HG02885 (cell line): ENCODE measurements around the gene FER1L5.

Experiments used
- ATAC-seq: cut with Tn5 transposase; IDR thresholded peaks from one replicate; pipeline ENCODE4 v1.9.1; 2021; ENCODE audit warnings: mild to moderate bottlenecking; ENCODE audit not compliant: unreplicated experiment, poor library complexity

FER1L5 gene

GRCh38 chr2:96669539-96670215 lies 27.1 kb downstream of the FER1L5 start:
- ATAC-seq = no peak

GRCh38 chr2:96679848-96680247 lies 37.3 kb downstream of the FER1L5 start:
- ATAC-seq = no peak

- no peak for ATAC-seq
These were observed 38.1 kb downstream of the FER1L5 start for GRCh38 chr2:96680561-96681141.

- ATAC-seq = no peak
These were observed 39.0 kb downstream of the FER1L5 start for GRCh38 chr2:96681540-96681939.

- no peak for ATAC-seq
These were observed 40.7 kb downstream of the FER1L5 start for GRCh38 chr2:96683307-96683706.

DNA sequence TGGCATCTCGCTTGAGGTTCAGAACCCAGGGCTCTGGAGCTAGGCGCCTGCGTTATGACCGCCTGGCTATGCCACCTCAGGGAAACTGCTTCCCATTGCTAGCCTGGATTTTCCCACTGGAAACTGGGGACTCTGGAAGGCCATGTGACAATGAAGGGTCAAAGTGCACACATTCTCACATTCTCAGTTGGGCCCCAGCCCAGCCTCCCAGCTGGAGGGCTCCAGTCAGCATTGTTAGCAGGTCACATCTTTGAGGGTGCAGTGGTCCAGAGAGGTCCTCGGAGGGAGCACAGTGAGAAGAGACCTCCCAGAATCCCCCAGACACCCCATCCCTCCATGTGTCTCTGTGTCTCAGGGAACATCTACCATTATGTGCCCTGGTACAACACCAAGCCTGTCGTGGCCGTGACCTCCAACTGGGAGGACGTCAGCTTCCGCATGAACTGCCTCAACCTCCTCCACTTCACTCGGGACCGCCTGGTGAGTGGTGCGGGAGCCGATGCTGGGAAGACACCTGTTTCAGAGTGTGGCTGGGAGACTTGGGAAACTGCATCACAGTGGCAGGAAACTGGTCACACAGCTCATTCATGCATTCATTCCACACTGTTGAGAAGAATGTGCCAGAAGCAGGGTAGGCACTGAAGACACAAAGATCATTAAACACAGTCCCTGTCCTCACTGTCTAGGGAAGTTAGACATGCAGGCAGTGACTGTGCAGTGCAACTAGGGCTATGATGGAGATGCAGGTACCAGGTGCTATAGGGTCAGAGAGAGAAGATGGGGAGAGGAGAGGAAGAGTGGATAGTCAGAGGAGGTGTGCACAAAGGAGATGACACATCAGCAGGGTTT lies 41.6 kb downstream of the FER1L5 start:
- ATAC-seq = no peak

GRCh38 chr2:96684883-96685576 lies 42.5 kb downstream of the FER1L5 start:
- no peak for ATAC-seq

DNA sequence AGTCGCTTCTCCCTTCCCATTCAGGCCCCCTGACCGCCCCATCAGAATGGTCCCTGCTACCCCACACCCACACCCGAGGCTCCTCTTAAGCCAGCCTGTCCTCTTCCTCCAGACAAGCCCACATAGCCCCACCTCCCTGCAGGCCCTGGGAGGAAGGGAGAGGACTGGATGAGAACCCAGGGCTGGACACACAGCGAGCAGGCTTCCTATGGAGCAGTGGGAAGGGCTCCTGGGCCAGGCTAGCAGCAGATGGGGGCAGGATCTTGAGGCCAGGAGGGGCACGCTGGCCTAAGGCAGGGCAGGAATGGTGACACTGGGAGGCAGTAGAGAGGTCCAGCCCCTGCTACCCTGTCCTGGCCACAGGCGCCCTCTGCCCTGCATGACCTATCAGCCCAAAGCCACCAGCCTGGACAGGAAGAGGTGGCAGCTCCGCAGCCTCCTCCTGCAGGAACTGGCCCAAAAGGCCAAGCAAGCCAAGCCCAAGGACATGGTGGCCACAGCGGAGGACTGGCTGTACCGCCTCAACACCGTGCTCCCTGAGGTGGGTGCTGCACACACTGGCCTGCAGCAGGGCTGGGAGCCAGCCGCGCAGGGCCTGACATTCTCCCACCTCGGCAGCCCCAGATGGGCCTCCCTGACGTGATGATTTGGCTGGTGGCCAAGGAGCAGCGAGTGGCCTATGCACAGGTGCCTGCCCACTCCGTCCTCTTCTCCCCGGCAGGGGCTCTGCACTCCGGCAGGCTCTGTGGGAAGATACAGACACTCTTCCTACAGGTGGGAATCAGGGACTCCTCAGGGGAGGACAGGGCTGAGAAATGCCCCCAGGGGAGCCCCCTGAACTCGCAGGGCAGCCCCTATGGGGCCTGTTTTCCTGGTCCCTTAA lies 43.3 kb downstream of the FER1L5 start:
- ATAC-seq = no peak

DNA sequence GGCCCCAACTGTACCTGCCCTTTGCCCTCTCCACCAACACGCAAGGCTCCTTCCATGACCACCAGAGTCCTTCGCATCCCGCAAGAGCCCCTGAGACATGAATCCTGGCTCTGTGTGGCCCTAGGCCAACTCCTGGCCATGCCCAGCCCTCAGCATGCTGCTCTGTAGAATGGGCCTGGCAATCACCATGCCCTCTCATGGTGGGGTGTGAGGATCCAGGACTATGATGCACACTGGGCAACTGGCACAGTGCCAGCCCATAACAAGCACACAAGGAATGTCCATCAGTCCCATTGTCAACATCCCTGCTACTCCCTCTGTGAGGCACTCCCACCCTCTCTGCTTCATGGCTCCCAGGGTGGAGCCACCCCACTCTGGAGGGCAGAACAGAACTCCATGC lies 44.7 kb downstream of the FER1L5 start:
- ATAC-seq = no peak

DNA sequence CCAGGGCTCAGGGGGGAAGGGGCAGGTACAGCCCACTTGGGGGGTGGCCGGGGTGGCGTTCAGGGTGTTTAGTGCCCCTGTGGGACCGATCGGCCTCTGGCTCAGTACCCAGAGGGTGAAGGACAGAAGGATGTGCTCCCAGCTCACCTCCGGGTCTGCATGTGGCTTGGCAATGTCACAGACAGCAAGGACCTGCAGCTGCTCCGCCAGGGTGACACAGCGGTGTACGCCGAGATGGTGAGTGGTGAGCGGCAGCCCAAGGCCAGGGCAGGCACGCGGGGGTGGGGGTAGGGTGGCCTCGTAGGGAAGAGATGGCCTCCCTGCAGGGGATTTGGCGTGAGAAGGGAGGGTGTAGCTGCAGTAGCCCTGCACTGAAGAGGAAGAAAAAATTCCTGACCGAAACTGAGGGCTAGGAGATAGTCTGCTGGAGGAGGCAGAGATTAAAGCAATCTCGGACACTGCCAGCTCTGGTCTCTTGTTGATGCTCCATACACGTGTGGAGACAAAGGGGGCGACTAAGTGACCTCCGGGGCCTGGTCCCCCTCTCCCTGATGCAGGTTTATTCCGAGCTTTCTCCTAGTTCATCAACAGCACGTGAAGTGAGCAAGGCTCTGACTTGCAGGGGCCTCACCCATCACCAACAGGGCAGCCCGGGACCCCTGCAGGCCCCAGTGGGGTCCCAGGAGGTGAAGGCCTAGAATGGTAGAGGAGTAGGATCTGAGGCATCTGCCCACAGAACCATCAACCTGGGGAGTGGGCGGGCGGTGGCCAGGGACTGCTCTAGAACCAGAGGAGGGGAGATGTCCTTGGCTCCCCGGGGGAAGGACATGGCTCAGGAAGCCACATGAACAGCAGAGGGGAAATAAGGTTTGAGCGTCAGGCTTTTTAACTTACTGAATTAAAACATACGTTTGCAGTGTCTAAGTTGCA lies 45.4 kb downstream of the FER1L5 start:
- no peak for ATAC-seq

- ATAC-seq = no peak
These were observed 46.3 kb downstream of the FER1L5 start for GRCh38 chr2:96688649-96689430.

GRCh38 chr2:96689431-96689991 lies 46.9 kb downstream of the FER1L5 start:
- no peak for ATAC-seq

DNA sequence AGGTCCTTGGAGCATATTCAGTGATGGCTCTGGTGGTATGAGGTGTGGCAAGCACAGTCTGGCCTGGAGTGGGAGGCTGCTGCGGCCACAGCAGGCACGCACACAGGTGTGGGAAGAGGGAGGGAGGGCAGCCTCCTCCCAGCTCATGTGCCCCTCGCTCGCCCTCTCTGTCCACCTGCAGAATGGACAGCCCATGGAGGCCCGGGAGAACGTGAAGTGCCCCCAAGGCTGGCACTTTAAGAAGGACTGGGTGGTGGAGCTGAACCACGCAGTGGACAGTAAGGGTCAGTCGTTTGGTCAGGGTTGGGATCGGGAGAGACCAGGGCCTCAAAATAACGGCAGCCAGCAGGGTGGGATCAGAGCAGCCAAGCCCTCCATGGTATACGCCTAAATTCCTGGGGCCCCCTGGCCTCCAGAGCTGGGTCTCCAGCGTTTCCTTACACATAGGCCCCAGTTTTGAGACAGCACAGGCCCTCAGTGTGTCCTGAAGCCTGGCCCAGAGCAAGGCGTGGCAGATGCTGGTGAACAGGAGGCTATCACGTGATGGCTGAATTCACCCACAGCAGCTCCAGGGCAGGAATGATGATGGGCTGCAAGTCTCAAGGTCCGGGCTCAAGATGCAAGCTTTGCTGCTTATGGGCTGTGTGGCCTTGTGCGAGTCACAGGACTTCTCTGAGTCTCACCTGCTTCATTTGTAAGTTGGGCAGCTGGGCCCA lies 47.9 kb downstream of the FER1L5 start:
- ATAC-seq = no peak

DNA sequence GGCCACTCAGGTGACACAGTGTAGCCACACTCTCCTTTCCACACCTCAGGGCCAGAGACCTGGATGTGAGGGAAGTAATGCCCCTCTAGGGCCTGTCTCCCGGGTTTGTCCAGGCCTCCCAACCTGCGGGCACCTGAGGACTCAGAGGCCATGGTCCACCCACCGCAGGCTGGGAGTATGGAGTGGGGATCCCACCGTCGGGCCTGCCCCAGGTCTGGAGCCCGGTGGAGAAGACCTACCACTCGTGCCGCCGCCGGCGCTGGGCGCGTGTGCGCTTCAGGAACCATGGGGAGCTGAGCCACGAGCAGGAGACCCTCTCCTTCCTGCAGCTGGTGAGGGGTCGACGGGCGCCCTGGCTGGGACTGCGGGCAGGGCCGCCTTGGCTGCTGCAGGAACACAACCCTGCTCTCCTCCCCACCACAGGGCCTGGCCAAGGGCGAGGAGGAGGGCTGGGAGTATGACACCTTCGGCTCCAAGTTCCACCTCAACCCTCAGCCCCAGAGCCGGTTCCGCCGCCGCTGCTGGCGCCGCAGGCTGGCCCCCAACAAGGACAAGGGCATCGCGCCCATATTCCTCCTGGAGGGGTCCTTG lies 48.6 kb downstream of the FER1L5 start:
- no peak for ATAC-seq

GRCh38 chr2:96692094-96692971 lies 49.8 kb downstream of the FER1L5 start:
- no peak for ATAC-seq
